GM18873 (cell line): ENCODE results near the gene CCDC183.
"Not testable (repeated sequence)": the region's sequence is repeated elsewhere in the genome, so short reads cannot be mapped to it uniquely, and the experiment has no call there.

Experiments
- ATAC-seq: cut with Tn5 transposase; IDR thresholded peaks from one replicate; pipeline ENCODE4 v1.9.1; 2021; ENCODE audit warnings: mild to moderate bottlenecking, moderate library complexity, moderate number of reproducible peaks; ENCODE audit not compliant: unreplicated experiment, low FRiP score

The CCDC183 gene

DNA sequence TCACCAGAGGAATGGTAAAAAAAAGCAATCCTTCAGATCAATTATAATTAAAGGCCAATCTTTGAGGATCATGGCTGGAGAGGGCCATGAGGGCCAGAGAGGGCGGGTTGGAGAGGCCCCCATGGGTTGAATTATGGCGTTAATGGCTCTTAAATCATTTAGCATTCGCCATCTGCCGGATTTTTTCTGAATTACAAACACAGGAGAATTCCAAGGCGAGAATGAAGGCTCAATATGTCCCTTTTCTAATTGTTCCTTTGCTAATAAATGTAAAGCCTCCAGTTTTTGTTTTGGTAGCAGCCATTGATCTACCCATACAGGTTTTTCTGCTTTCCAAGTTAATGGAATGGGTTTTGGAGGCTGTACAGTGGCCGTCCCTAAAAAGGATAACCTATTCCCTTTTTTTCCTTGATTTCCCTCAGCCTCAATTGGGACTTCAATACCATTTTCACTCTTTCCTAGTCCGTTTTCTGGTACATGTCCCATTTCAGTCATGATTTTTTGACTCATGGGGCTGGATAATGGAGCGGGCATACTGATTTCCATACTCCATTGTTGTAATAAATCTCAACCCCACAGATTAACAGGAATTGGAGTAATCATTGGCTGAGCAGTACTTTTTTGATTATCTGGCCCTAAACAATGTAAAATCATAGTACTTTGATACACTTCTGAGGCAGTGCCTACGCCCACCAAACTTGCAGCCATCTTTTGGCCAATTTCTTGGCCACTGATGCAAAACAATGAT, 11.7 kb upstream of the CCDC183 start:
- no peak for ATAC-seq

DNA sequence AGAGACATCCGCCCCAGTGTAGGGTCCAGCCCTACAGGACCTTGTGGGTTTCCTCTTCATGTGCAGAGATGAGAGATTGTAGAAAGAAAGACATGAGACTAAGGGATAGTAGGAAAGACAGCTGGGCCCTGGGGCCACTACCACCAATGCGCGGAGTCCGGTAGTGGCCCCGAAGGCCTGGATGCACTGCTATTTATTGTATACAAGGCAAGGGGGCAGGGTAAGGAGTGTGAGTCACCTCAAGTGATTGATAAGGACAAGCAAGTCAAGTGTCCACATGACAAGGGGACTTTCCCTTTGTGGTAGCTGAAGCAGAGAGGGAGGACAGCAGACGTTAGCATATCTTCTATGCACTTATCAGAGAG, 11.2 kb upstream of the CCDC183 start:
- ATAC-seq = no peak

DNA sequence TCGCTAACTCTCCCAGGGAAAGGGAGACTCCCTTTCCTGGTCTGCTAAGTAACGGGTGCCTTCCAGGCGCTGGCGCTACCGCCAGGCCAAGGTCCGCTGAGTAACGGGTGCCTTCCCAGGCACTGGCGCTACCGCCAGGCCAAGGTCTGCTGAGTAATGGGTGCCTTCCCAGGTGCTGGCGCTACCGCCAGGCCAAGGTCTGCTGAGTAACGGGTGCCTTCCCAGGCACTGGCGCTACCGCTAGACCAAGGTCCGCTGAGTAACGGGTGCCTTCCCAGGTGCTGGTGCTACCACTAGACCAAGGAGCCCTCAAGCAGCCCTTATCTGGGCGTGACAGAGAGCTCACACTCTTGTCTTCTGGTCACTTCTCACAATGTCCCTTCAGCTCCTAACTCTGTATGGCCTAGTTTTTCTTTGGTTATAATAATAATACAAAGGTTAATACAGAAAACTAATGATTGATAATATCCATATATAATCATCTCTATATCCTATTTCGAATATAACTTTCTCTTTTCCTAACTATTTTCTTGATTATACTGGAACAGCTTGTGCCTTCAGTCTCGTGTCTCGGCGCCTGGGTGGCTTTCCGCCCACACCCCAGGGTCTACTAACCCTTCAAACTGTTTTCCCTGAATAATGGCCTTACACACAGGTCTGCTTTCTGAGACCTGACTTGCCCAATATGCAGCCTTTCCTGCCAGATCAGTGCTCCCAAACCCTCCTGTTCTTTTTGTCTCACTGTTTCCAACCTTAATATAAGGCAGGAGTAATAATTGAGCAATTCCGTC, 10.4 kb upstream of the CCDC183 start:
- not testable (repeated sequence) for ATAC-seq

DNA sequence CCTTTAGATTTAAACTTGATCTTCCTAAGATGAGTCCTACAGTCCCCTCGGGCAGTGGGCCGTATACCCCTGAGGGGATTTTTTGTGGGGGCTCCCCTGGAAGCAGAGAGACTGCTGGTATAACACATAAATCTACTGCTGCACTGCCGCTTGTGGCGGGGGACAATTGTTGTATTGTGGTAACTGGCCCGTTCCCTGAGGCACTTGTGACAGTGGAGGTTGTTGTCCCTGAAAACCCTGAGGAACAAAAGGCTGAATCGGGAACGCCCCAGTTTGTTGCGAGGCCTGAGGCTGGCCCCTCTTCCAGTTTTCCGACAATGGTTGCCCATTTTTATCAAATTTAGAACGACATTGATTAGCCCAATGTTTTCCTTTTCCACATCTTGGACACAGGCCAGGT, 9.7 kb upstream of the CCDC183 start:
- no peak for ATAC-seq

DNA sequence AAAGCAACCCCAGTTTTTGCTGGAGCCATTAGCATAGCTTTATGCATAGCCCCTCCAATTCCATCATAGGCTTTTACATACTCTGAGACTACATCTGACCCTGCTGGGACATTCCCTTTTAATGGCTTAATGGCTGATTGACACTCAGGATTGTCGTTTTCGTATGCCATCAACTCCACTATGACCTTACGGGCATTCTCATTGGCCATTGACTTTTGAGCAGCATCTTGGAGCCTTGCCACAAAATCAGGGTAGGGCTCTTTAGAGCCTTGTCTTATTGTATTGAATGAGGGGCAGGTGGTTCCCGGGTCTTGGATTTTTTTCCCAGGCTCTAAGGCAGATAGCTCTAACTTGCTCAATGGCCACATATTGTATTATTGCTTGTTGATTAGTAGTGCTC, 9.2 kb upstream of the CCDC183 start:
- ATAC-seq = not testable (repeated sequence)

DNA sequence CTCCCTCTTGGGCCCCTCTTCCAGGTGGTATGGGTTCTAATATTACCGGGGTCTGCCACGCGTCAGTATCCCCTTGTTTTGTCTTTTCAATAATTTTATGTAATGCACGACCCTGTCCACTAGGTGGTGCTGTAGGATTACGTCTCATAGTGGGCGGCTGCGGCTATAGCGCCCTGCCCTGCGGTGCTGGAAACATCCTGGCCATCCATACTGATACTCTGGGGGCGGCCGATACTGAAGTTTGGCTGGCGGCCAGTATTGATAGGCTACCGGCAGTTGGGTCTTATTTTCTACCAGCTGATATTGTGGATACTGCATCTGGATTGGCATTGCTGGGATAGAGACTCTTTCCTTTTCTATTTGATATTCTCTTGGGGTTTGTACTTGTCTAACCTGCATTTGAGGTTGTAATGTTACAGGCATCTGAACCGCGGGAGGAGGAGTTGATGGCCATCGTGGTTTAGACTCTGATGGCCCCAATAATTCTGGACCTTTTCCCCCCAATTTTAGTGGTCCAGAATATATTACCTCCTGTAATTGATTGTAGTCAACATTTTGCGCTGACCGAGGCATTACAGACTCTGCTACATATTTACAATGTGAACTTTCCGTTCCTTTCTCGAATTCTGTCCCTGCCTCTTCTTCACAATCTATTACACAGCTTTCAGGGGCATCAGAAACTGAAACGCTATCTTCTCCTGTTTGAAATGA, 8.3 kb upstream of the CCDC183 start:
- ATAC-seq = no peak

DNA sequence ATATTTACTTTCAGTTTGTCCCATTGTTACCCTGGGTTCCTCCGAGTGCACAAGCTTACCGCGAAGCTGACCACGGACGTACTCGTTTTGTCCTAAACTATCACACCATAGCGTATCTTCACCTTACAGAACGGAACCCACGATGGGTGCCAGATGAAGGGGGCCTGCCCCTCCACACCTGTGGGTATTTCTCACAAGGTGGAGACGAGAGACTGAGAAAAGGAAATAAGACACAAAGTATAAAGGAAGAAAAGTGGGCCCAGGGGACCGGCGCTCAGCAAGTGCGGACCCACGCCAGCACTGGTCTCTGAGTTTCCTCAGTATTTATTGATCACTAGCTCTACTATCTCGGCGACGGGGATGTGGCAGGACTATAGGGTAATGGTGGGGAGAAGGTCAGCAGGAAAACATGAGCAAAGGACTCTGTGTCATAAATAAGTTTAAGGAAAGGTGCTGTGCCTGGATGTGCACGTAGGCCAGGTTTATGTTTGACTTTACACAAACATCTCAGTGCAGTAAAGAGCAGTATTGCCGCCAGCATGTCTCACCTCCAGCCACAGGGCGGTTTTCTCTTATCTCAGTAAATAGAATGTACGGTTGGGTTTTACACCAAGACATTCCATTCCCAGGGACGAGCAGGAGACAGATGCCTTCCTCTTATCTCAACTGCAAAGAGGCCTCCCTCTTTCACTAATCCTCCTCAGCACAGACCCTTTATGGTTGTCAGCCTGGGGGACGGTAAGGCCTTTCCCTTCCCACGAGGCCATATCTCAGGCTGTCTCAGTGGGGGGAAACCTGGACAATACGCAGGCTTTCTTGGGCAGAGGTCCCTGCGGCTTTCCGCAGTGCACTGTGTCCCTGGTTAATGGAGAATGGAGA, 7.3 kb upstream of the CCDC183 start:
- ATAC-seq = not testable (repeated sequence)

DNA sequence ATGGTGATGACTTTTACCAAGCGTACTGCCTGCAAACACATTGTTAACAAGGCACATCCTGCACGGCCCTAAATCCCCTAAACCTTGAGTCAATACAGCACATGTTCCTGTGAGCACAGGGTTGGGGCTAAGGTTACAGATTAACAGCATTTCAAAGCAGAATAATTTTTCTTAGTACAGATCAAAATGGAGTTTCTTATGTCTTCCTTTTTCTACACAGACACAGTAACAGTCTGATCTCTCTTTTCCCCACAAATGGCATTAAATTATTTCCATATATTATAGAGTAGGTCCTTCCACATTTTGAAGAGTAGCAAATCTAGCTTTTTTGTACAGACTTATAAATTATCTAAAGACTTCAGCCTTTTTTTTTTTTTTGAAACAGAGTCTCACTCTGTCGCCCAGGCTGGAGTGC, 6.6 kb upstream of the CCDC183 start:
- ATAC-seq = no peak

DNA sequence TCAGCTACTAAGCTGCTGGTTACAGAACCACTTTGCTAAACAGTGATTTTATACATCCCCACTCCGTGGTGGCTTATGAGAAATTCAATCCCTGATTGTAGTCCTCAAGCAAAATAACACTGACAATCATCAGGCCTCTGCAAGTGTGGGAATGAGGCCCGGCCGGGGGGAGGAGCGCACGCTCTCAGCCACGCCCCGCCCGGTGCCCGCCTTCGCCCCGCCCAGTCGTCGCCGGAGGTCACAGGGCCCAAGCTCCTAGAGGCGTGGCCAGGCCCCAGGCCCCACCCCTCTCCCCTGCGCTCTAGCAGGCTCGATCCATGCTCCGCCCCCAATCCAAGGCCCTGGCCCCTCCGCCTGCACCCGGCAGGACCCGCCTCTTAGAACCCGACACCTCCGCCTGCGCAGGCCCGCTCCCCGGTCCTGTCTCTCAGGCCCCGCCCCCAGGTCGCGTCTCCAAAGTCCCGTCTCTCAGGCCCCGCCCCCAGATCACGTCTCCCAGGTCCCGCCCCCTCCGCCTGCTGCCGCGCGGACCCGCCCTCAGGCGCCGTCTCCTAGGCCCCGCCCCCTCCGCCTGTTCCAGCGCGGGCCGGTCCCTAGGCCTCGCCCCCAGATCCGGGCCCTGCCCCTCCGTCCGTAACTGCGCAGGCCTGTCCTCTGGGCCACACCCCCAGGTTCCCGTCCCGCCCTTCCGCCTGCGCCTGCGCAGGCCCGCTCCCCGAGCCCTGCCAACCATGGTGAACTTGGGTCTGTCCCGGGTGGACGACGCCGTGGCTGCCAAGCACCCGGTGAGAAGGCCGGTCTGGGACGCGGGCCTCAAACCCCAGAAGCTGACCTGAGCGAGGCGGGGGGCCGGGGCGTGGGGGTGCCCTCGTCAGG, 5.3 kb upstream of the CCDC183 start, which contains the start of gene TMEM141:
TSS of gene TMEM141 (plus strand) at position 705 of the 876 bp plus-strand sequence. CDS start at position 732, 27 bp downstream.
- ATAC-seq = peak; percentile 62

DNA sequence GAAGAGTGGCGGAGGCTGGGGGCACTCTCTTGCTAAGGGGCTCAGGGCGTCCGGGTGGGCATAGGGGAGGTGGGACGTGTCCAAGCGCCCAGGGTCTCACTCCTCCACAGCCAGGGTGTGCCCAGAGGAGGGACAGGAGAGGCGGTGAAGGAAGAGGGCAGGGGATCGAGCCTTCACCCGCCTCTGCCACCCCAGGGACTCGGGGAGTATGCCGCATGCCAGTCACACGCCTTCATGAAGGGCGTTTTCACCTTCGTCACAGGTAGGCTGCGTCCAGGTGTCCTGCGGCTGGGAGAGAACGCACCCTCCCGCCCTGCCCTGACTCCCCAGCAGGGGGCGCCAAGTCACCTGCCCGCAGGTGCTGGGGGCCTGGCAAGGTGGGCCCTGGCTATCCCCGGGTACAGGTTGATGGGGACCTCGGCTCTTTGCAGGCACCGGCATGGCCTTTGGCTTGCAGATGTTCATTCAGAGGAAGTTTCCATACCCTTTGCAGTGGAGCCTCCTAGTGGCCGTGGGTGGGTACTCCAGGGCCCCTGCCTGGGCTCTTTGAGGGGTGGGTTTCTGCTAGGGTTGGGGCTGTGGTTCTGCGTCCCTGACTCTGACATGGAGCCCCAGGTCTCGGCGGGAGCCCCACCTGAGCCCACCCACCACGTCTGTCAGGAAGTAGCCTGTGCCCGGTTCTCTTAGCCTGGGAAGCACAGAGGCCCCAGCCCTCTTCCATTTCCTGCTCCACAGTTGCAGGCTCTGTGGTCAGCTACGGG, 4.4 kb upstream of the CCDC183 start:
- ATAC-seq = no peak

DNA sequence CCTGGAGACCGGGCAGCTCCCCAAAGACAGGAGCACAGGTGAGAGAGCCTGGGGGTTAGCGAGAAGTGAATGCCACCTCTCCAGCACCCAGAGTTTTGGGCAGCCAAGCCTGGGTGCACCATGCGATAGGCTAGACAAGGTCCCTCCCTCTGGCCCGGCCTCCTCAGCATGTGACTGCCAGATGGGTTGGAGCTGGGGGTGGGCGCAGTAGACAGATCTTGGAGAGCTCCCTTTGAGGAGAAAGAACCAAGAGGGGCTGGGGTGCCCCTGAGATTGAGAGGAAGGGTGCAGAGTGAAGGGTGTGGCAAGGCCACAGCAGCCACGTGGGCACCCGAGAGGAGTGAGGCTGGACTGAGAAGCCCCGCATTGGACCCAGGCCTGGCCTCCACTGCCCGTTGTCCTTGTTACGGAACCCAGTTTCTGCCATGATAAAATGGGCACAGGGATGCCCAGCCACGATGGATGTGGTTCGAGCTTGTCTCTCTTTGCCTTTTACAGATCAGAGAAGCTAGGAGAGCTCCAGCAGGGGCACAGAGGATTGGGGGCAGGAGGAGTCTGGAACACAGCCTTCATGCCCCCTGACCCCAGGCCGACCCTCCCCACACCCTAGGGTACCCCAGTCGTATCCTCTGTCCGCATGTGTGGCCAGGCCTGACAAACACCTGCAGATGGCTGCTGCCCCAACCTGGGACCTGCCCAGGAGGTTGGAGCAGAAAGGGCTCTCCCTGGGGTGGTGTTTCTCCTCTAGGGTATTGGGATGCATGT, 3.6 kb upstream of the CCDC183 start:
- ATAC-seq = no peak

DNA sequence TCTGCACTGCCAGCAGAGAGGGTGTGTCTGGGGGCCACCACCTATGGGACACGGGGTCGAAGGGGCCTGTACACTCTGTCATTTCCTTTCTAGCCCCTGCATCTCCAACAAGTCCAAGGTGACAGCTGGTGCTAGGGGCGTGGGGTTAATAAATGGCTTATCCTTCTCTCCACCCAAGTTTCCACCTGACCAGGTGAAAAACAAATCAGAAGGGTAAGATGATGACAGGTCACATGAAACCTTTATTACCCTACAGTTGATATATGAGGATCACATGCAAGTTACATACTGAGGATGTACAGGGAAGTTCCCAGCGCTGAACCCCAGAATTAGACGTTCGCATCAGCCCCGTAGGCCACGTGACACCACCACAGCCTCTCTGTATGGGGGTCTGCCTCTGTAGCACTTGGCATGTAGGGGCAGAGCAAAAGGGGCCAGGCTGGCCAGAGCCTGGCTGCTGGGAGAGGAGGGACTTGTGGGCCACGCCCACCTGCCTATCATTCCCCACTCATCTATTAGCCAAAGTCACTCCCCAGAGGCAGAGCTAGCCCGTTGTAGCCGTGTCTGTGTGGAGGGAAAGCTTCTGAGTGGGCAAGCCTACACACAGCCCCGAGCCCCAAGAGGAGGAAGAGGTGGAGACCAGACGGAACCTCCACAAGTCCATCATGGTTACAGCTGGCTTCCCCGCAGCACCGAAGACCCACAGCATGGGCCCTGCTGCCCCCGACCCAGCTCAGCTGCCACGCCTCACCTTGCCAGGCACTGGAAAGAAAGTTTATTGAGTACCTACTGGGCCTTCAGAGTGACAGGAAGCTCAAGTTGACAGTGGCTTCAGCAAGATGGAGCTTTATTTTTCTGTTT, 2.8 kb upstream of the CCDC183 start:
- ATAC-seq = no peak

DNA sequence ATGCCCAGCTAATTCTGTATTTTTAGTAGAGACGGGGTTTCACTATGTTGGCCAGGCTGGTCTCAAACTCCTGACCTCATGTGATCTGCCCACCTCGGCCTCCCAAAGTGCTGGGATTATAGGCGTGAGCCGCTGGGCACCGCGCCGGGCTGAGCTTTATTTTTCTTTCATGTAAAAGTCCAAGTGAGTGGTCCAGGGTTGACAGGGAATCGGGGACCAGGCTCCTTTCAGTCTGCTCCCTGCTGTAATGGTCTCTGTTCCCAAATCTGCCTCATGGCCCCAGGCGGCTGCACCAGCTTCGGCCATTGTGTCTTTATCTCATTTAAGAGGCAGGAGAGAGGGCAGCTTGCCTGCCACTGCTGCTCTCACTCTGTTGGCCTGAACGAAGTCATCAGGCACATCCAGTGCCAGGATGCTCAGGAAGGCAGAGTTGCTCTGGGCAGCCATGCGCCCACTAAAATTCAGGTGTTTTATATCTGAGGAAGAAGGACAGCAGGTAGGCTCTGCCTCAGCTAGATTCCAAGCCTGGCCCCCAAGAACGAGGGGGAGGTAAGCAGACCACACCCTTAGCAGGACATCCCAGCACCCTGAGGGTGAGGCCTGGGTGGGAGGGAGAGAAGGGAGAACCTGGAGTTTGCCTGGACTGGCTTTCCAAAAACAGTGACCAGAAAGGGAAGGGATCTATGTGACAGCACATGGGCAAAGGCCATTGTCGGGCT, 1.7 kb upstream of the CCDC183 start:
- no peak for ATAC-seq

DNA sequence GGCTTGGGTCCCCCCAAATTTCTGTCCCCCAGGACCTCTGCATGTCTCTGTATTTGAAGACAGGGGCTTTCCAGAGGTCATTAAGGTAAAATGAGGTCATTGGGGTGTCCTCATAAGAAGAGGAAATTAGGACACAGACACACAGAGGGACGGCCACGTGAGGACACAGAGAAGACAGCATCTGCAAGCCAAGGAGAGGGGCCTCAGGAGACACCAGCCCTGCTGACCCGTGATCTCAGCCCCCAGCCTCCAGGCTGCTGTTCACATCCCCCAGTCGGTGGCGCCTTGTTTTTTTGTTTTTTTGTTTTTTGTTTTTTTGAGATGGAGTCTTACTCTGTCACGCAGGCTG, 1.2 kb upstream of the CCDC183 start:
- ATAC-seq = no peak

DNA sequence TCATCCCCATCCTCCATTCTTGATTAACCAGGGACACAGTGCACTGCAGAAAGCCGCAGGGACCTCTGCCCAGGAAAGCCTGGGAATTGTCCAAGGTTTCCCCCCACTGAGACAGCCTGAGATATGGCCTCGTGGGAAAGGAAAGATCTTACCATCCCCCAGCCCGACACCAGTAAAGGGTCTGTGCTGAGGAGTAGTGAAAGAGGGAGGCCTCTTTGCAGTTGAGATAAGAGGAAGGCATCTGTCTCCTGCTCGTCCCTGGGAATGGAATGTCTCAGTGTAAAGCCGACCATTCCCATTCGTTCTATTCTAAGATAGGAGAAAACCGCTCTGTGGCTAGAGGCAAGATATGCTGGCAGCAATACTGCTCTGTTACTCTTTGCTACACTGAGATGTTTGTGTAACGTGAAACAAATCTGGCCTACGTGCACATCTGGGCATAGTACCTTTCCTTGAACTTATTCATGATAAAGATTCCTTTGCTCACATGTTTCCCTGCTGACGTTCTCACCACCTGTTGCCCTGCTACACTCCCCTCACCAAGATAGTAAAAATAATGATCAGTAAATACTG, 723 bp downstream of the CCDC183 start:
- ATAC-seq = not testable (repeated sequence)

DNA sequence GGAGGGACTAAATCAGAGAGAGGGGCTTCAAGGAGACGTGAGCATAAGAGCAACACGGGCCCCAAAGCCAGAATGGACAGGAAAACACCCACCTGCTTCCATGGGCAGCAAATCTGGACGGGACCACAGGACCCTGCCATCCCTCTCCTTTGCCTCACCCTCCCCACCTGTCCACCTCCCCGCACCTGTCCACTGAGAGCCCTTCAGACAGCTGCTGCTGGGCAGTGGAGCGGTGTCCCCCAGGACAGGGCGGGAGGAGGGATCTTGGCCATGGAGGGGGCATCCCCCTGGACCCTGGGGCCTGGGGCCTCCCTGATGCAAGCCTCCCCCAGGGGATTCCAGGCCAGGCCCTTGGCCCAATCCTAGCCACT, 2.6 kb downstream of the CCDC183 start:
- ATAC-seq = no peak
